B cell (primary cell): ENCODE data around the gene PCBP3. TPM values are rescaled to one million over a fixed set of nuclear protein-coding genes. Genes with fewer than 3 reads are reported as not detected.

Experiments used
- ATAC-seq: fragments of 200-7000 bp; cut with Tn5 transposase; one replicate; pipeline ENCODE4 v1.10.0; 2021; ENCODE audit warnings: low read depth, mild to moderate bottlenecking, moderate number of reproducible peaks, moderate library complexity
- CTCF ChIA-PET: fragments of 350-600 bp; sonication (Branson Sonifier 250); formaldehyde crosslinking; loops from one replicate; lab custom pipeline; 2021; ENCODE audit warnings: antibody characterized with exemption, inconsistent platforms; lab: Charles Lee
- POLR2A ChIA-PET: fragments of 350-600 bp; sonication (Branson Sonifier 250); formaldehyde crosslinking; loops from one replicate; lab custom pipeline; 2021; ENCODE audit warnings: antibody characterized with exemption; lab: Charles Lee
- DNase-seq: peaks from one replicate; pipeline ENCODE4 v3.0.0; 2013
- H2AFZ ChIP-seq: 2 replicates; pipeline ENCODE4 v1.6.1; 2012; ENCODE audit warnings: mild to moderate bottlenecking, low read depth, low read length; ENCODE audit not compliant: insufficient read depth, poor library complexity, severe bottlenecking
- H3K27ac ChIP-seq, 2 donors: 1 replicate in 1 of 2; 2 replicates in 1 of 2; pipeline ENCODE4 v1.5.1; 2012 to 2013; ENCODE audit warnings: low read length in 2 of 2, mild to moderate bottlenecking in 2 of 2, moderate library complexity in 1 of 2
- H3K27me3 ChIP-seq, 4 experiments: fragments of 200-600 bp in 1 of 4; sonication (generic) in 1 of 4; replicated peaks in 1 of 4; 1 replicate in 2 of 4; 2 replicates in 2 of 4; pipeline versions ENCODE4 v1.6.1 to v1.7.0; 2013 to 2016; ENCODE audit warnings: low read length in 3 of 4, mild to moderate bottlenecking in 2 of 4, mixed read lengths in 1 of 4, moderate library complexity in 1 of 4; ENCODE audit not compliant: insufficient read depth in 4 of 4, control insufficient read depth in 3 of 4; ENCODE audit errors: control extremely low read depth in 1 of 4
- H3K36me3 ChIP-seq, 2 experiments: replicated peaks in 1 of 2; 1 replicate in 1 of 2; 2 replicates in 1 of 2; pipeline versions ENCODE4 v1.6.1 to v1.7.1; 2013; ENCODE audit warnings: low read length in 1 of 2; ENCODE audit not compliant: insufficient read depth in 2 of 2, control insufficient read depth in 1 of 2; ENCODE audit errors: control extremely low read depth in 1 of 2, extremely low read depth in 1 of 2
- H3K4me1 ChIP-seq, 2 donors: fragments of 200-600 bp in 1 of 2; sonication (generic) in 1 of 2; 1 replicate in 1 of 2; 2 replicates in 1 of 2; pipeline versions ENCODE4 v1.5.1 to v1.6.1; 2013 to 2017; ENCODE audit warnings: low read length in 2 of 2; ENCODE audit not compliant: control insufficient read depth in 2 of 2, insufficient read depth in 2 of 2
- H3K4me2 ChIP-seq: replicated peaks from 2 replicates; pipeline ENCODE3; 2012; ENCODE audit warnings: mild to moderate bottlenecking, low read depth, low read length; ENCODE audit not compliant: poor library complexity, severe bottlenecking
- H3K4me3 ChIP-seq, 5 experiments: fragments of 200-600 bp in 1 of 5; sonication (generic) in 1 of 5; 1 replicate in 3 of 5; 2 replicates in 2 of 5; pipeline versions ENCODE4 v1.5.1 to v1.7.0; 2011 to 2016; ENCODE audit warnings: low read length in 4 of 5, mild to moderate bottlenecking in 4 of 5, low read depth in 2 of 5, control low read depth in 1 of 5, moderate library complexity in 1 of 5; ENCODE audit not compliant: insufficient read depth in 1 of 5; ENCODE audit errors: control extremely low read depth in 1 of 5, extremely low read depth in 1 of 5
- H3K79me2 ChIP-seq: fragments of 200-600 bp; sonication (generic); one replicate; pipeline ENCODE4 v1.6.0; 2016; ENCODE audit warnings: low read length; ENCODE audit not compliant: control insufficient read depth, insufficient read depth
- H3K9ac ChIP-seq: fragments of 200-600 bp; sonication (generic); 2 replicates; pipeline ENCODE4 v1.6.1; 2017; ENCODE audit warnings: mild to moderate bottlenecking, low read length, moderate library complexity
- H3K9me3 ChIP-seq, 3 donors: one replicate each; pipeline versions ENCODE4 v1.6.1 to v1.7.1; 2013; ENCODE audit warnings: low read length in 2 of 3; ENCODE audit not compliant: control insufficient read depth in 2 of 3, insufficient read depth in 1 of 3; ENCODE audit errors: control extremely low read depth in 1 of 3
- H4K20me1 ChIP-seq: 2 replicates; pipeline ENCODE4 v1.6.0; 2012; ENCODE audit warnings: mild to moderate bottlenecking, low read length; ENCODE audit not compliant: insufficient read depth, control insufficient read depth, poor library complexity, severe bottlenecking
- H3K27ac Mint-ChIP-seq: one replicate; pipeline ENCODE4 v1.8.0; 2021; ENCODE audit warnings: mixed read lengths
- H3K27me3 Mint-ChIP-seq: one replicate; pipeline ENCODE4 v1.8.0; 2021; ENCODE audit warnings: mixed read lengths
- H3K4me1 Mint-ChIP-seq: one replicate; pipeline ENCODE4 v1.8.0; 2021; ENCODE audit warnings: mixed read lengths
- H3K4me3 Mint-ChIP-seq: one replicate; pipeline ENCODE4 v1.8.0; 2021; ENCODE audit warnings: mixed read lengths
- H3K9me3 Mint-ChIP-seq: one replicate; pipeline ENCODE4 v1.8.0; 2022; ENCODE audit warnings: mixed read lengths; ENCODE audit not compliant: insufficient read depth
- EZH2 ChIP-seq: IDR thresholded peaks from 2 replicates; pipeline ENCODE4 v1.6.1; 2012; ENCODE audit warnings: borderline replicate concordance, low read depth, mild to moderate bottlenecking, moderate library complexity, low read length; ENCODE audit not compliant: insufficient read depth, poor library complexity, severe bottlenecking
- WGBS: methylation state at CpG from one replicate; pipeline ENCODE4 v1.1.5; 2013; ENCODE audit warnings: missing lambda C conversion rate; ENCODE audit not compliant: insufficient coverage; 5-methylcytosine and 5-hydroxymethylcytosine counted together
- intact Hi-C: fragments of 100-400 bp; cut with micrococcal nuclease; formaldehyde crosslinking; loops from one replicate; pipeline ENCODE4 v1.10.0; 2022
- polyA plus RNA-seq: library from polyadenylated mRNA; depleted of rRNA; stranded (reverse); fragments of >200 nt; gene quantifications from 2 replicates; pipeline ENCODE4 v1.2.3, GENCODE V29; 2012
- total RNA-seq, 2 donors: library from RNA; stranded (reverse); fragments of 120-200 nt in 1 of 2; gene quantifications; 1 replicate in 1 of 2; 2 replicates in 1 of 2; pipeline versions ENCODE4 v1.2.3 to v1.2.4, GENCODE V29; 2013 to 2022
- TF ChIP-seq, protein P1 (sequence below): fragments of 200-600 bp; IDR thresholded peaks from one replicate; pipeline ENCODE4 v1.8.0; 2022; ENCODE audit warnings: antibody characterized with exemption, mild to moderate bottlenecking

PCBP3 gene
- total and polyA plus RNA-seq, 2 donors (not counting 1 experiment from before 2014, with no cell fraction given) = 0.45 to 2.7 TPM

DNA sequence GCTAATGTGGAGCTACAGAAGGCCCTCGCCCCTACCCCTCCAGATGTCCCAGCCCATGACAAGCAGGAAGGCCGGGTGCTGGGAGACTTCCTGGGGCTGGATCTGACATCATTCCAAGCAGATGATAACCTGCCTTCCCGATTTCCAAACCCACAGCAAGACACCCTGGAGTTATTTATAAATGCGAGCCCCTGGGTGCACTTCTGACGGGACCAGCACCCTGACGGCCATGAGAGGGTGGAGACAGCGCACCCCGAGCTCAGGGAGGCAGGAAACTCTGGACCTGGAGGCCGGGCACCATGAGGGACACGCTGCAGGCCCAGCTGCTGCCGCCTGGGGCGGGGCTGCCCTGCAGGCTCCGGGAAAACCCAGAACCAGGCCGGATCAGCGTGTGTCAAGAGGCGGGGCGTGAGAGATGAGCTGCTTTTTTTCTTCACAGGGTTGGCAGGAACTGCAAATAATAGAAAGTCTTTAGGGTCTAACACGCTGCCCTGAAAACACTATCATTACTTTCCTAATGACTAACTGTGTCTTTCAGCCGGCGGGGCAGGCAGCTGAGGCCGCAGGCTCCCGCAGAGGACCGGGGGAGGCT, 2.5 kb upstream of the PCBP3 start:
- Mint-ChIP-seq H3K27me3 (peaks cover 15% of the 10 kb centered on the region), H3K27ac (peak overlapping the region; percentile 50), H3K4me1 (peaks cover 39% of the 10 kb centered on the region), H3K9me3 (no peaks in the 10 kb centered on the region), H3K4me3 (peak overlapping the region; percentile 65)
- no peaks in the 10 kb centered on the region for H4K20me1 ChIP-seq
- WGBS = 82% methylated on average over 21 of the region's 23 CpGs
- DNase-seq = peak; percentile 59
- H3K79me2 ChIP-seq = no peaks in the 10 kb centered on the region
- no peak overlapping the region for H3K9ac ChIP-seq
- H3K4me3 ChIP-seq = no peak overlapping the region
- H3K27me3 ChIP-seq = peaks cover 2 to 18% (median 15%) of the 10 kb centered on the region in 4 experiments
- TF ChIP-seq EZH2 = no peak
- TF ChIP-seq, protein P1, sequence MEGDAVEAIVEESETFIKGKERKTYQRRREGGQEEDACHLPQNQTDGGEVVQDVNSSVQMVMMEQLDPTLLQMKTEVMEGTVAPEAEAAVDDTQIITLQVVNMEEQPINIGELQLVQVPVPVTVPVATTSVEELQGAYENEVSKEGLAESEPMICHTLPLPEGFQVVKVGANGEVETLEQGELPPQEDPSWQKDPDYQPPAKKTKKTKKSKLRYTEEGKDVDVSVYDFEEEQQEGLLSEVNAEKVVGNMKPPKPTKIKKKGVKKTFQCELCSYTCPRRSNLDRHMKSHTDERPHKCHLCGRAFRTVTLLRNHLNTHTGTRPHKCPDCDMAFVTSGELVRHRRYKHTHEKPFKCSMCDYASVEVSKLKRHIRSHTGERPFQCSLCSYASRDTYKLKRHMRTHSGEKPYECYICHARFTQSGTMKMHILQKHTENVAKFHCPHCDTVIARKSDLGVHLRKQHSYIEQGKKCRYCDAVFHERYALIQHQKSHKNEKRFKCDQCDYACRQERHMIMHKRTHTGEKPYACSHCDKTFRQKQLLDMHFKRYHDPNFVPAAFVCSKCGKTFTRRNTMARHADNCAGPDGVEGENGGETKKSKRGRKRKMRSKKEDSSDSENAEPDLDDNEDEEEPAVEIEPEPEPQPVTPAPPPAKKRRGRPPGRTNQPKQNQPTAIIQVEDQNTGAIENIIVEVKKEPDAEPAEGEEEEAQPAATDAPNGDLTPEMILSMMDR = no peak
- no peak overlapping the region for H2AFZ ChIP-seq
- peaks cover 35% of the 10 kb centered on the region in 2 donors for H3K4me1 ChIP-seq
- no peak for ATAC-seq
- no peaks in the 10 kb centered on the region for H3K36me3 ChIP-seq
- H3K4me2 ChIP-seq = peak overlapping the region; percentile 69
- no peaks in the 10 kb centered on the region for H3K9me3 ChIP-seq
- peak overlapping the region in 1 of 2 donors; percentile 19 for H3K27ac ChIP-seq
- ChIA-PET POLR2A (interaction anchor here (1.0 kb wide), 1 partner anchor 25 kb away, joined by 6 read pairs; no protein-coding TSS in a partner anchor), CTCF (no interaction called here)
- intact Hi-C loops = loop anchor here (5.0 kb wide), 1 partner anchor 49 kb away; no protein-coding TSS in a partner anchor

DNA sequence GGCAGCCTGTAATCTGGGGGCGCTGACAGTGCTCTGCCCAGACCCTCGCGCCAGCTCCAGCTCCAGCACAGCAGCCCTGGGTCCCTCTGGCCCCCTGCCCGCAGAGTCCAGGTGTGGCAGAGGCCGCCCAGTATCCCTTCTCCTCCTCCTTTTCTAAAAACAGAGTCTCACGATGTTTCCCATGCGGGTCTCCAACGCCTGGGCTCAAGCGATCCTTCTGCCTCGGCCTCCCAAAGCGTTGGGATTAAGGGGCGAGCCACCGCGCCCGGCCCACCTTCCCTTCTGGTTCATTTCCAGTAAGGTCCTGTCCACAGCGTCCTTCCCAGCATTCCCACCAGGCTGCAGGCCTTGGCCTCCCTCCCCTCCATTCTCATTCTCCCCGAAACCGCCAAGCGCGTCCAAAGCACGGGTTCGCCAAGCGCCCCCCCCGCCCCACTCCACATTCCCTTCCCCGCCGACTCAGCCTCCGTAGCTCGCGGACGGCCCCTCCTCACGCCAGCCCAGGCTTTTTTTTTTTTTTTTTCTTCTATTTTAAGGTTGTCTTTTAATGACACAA, 2.0 kb upstream of the PCBP3 start:
- ChIA-PET POLR2A (no interaction called here), CTCF (no interaction called here)
- Mint-ChIP-seq H3K27ac (no peak overlapping the region), H3K9me3 (no peaks in the 10 kb centered on the region), H3K27me3 (peaks cover 17% of the 10 kb centered on the region), H3K4me3 (peak overlapping the region; percentile 65), H3K4me1 (peaks cover 39% of the 10 kb centered on the region)
- Histone ChIP-seq H3K4me2 (peak overlapping the region; percentile 69), H3K9ac (no peak overlapping the region), H2AFZ (no peak overlapping the region), H3K4me1 (peaks cover 35% of the 10 kb centered on the region in 2 donors), H4K20me1 (no peaks in the 10 kb centered on the region), H3K9me3 (no peaks in the 10 kb centered on the region), H3K79me2 (no peaks in the 10 kb centered on the region), H3K27me3 (peaks cover 2 to 22% (median 20%) of the 10 kb centered on the region in 4 experiments), H3K36me3 (no peaks in the 10 kb centered on the region), H3K27ac (no peak overlapping the region), H3K4me3 (no peak overlapping the region)
- no peak for TF ChIP-seq EZH2
- TF ChIP-seq, protein P1 = no peak
- no peak for ATAC-seq
- WGBS = 92% methylated on average over 16 of the region's 31 CpGs
- intact Hi-C loops = loop anchor here (5.0 kb wide), 1 partner anchor 49 kb away; no protein-coding TSS in a partner anchor
- no peak for DNase-seq
